Measurements from ENCODE around the gene PBRM1.

DNA sequence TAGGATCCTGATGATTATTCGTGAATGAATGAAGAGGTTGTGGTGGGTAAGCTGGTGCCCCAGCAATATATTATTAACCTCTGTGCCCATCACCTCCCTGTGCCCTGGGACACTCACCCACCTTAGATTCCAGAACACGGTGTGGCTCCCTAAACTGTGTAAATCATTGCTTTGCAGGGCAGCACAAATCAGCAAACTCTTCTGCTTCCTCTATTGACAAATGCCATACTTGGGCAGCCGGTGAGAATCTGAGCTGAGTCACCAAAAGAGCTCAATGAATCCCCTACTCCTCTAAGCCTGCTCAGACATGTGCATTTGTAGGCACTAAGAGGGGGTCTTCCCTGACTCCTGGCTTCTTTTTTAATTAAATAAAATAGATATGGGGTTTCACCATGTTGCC lies 133.6 kb downstream of the PBRM1 start:
- TF ChIP-seq, protein P1, sequence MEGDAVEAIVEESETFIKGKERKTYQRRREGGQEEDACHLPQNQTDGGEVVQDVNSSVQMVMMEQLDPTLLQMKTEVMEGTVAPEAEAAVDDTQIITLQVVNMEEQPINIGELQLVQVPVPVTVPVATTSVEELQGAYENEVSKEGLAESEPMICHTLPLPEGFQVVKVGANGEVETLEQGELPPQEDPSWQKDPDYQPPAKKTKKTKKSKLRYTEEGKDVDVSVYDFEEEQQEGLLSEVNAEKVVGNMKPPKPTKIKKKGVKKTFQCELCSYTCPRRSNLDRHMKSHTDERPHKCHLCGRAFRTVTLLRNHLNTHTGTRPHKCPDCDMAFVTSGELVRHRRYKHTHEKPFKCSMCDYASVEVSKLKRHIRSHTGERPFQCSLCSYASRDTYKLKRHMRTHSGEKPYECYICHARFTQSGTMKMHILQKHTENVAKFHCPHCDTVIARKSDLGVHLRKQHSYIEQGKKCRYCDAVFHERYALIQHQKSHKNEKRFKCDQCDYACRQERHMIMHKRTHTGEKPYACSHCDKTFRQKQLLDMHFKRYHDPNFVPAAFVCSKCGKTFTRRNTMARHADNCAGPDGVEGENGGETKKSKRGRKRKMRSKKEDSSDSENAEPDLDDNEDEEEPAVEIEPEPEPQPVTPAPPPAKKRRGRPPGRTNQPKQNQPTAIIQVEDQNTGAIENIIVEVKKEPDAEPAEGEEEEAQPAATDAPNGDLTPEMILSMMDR (IDR thresholded peaks at IDR 0.05; ENCODE audit: extremely low read depth in 1 of 2, insufficient read depth in 1 of 2, low read depth in 1 of 2, low read length in 2 of 2) = no peak
- TF ChIP-seq EZH2 (IDR thresholded peaks at IDR 0.05; ENCODE audit: borderline replicate concordance, low read depth, low read length, severe bottlenecking) = no peak
